ENCODE results near the gene ARHGAP10.

DNA sequence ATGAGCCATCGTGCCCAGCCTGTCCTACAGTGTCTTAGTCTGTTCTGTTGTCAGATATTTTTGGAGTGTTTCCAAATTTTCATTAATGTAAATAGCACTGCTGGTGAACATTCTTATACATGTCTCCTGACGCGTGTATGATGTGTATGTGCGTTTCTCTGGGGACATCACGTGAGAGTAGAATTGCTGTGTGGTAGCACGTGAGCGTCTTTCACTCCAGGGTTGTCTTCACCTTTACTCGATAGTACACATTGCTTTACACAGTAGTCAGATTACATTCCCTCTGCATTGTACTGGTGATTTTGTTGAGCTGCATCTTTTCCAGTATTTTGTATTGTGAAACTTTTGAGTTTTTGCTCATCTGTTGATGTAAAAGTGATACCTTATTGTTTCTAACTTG is 60.0 kb downstream of the ARHGAP10 start:
- TF ChIP-seq POLR2A (IDR thresholded peaks at IDR 0.05; ENCODE audit: low read depth) (no peak), POLR2AphosphoS5 (IDR thresholded peaks at IDR 0.05) (no peak), EP300 (IDR thresholded peaks at IDR 0.05) (no peak)
- TF ChIP-seq, protein P1, sequence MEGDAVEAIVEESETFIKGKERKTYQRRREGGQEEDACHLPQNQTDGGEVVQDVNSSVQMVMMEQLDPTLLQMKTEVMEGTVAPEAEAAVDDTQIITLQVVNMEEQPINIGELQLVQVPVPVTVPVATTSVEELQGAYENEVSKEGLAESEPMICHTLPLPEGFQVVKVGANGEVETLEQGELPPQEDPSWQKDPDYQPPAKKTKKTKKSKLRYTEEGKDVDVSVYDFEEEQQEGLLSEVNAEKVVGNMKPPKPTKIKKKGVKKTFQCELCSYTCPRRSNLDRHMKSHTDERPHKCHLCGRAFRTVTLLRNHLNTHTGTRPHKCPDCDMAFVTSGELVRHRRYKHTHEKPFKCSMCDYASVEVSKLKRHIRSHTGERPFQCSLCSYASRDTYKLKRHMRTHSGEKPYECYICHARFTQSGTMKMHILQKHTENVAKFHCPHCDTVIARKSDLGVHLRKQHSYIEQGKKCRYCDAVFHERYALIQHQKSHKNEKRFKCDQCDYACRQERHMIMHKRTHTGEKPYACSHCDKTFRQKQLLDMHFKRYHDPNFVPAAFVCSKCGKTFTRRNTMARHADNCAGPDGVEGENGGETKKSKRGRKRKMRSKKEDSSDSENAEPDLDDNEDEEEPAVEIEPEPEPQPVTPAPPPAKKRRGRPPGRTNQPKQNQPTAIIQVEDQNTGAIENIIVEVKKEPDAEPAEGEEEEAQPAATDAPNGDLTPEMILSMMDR (IDR thresholded peaks at IDR 0.05): no peak

Data from esophagus muscularis mucosa (tissue), 4 donors.